Neural progenitor cell (in vitro differentiated cells): ENCODE results near the gene RNF217. TPM values are rescaled to one million over a fixed set of nuclear protein-coding genes. Genes with fewer than 3 reads are reported as not detected.

Source experiments
- DNase-seq: peaks from one replicate; pipeline ENCODE4 v3.0.0-alpha.2; 2016; ENCODE audit warnings: low spot score
- H2AFZ ChIP-seq: fragments of 200-600 bp; sonication (generic); replicated peaks from 2 replicates; pipeline ENCODE4 v1.6.1; 2016; ENCODE audit warnings: antibody characterized with exemption
- H3F3A ChIP-seq: fragments of 200-600 bp; sonication (generic); 2 replicates; pipeline ENCODE4 v1.6.1; 2016; ENCODE audit warnings: antibody characterized with exemption, low read depth
- H3K27ac ChIP-seq: fragments of 200-600 bp; sonication (generic); 2 replicates; pipeline ENCODE4 v1.5.1; 2016; ENCODE audit warnings: mild to moderate bottlenecking
- H3K27me3 ChIP-seq: fragments of 200-600 bp; sonication (generic); 2 replicates; pipeline ENCODE4 v1.6.1; 2016; ENCODE audit warnings: mild to moderate bottlenecking, moderate library complexity
- H3K36me3 ChIP-seq: fragments of 200-600 bp; sonication (generic); 2 replicates; pipeline ENCODE4 v1.5.1; 2016
- H3K4me1 ChIP-seq: fragments of 200-600 bp; sonication (generic); 2 replicates; pipeline ENCODE4 v1.6.1; 2016; ENCODE audit warnings: mixed run types
- H3K4me2 ChIP-seq: fragments of 200-600 bp; sonication (generic); 2 replicates; pipeline ENCODE4 v1.6.1; 2016
- H3K4me3 ChIP-seq: fragments of 200-600 bp; sonication (generic); 2 replicates; pipeline ENCODE4 v1.5.1; 2016
- H3K79me2 ChIP-seq: fragments of 200-600 bp; sonication (generic); 2 replicates; pipeline ENCODE4 v1.6.1; 2016; ENCODE audit warnings: low read depth
- H3K9ac ChIP-seq: fragments of 200-600 bp; sonication (generic); 2 replicates; pipeline ENCODE4 v1.6.1; 2016
- H3K9me3 ChIP-seq: fragments of 200-600 bp; sonication (generic); 2 replicates; pipeline ENCODE4 v1.5.1; 2016; ENCODE audit warnings: low read depth
- H4K20me1 ChIP-seq: fragments of 200-600 bp; sonication (generic); 2 replicates; pipeline ENCODE4 v1.6.1; 2016; ENCODE audit warnings: low read depth
- H3K27ac Mint-ChIP-seq: 3 replicates; pipeline ENCODE4 v1.8.0; 2021; ENCODE audit warnings: mixed read lengths
- H3K27me3 Mint-ChIP-seq: 2 replicates; pipeline ENCODE4 v1.8.0; 2022; ENCODE audit warnings: low read depth, mild to moderate bottlenecking, inconsistent platforms, moderate library complexity, mixed read lengths; ENCODE audit not compliant: insufficient read depth
- H3K36me3 Mint-ChIP-seq: 3 replicates; pipeline ENCODE4 v1.8.0; 2021; ENCODE audit warnings: mixed read lengths
- H3K4me1 Mint-ChIP-seq: 3 replicates; pipeline ENCODE4 v1.8.0; 2021; ENCODE audit warnings: mixed read lengths
- H3K4me3 Mint-ChIP-seq: 3 replicates; pipeline ENCODE4 v1.8.0; 2021; ENCODE audit warnings: mild to moderate bottlenecking, moderate library complexity, mixed read lengths
- H3K9me3 Mint-ChIP-seq: 3 replicates; pipeline ENCODE4 v1.8.0; 2020; ENCODE audit warnings: mixed read lengths
- CTCF ChIP-seq: fragments of 200-600 bp; sonication (generic); IDR thresholded peaks from 2 replicates; pipeline ENCODE4 v1.5.1; 2017; ENCODE audit warnings: antibody characterized with exemption, mild to moderate bottlenecking
- EZH2 ChIP-seq: fragments of 200-600 bp; sonication (generic); IDR thresholded peaks from 2 replicates; pipeline ENCODE4 v1.6.1; 2017; ENCODE audit warnings: antibody characterized with exemption, mild to moderate bottlenecking, moderate library complexity
- EZH2phosphoT487 ChIP-seq: fragments of 200-600 bp; sonication (generic); IDR thresholded peaks from 2 replicates; pipeline ENCODE4 v1.6.1; 2017; ENCODE audit warnings: antibody characterized with exemption
- total RNA-seq: library from RNA; depleted of rRNA; stranded (reverse); fragments of >200 nt; gene quantifications from 2 replicates; pipeline ENCODE4 v1.2.3, GENCODE V29; 2015; ENCODE audit warnings: low replicate concordance

RNF217 gene
- total RNA-seq, 1 donor from 2014 or later: 24.1 TPM

GRCh38 chr6:125037827-125038226 is 75.6 kb downstream of the RNF217 start:
- Mint-ChIP-seq H3K4me3 (no peak overlapping the region), H3K36me3 (peaks cover 3% of the 10 kb centered on the region), H3K9me3 (no peaks in the 10 kb centered on the region), H3K27ac (no peak overlapping the region), H3K4me1 (no peaks in the 10 kb centered on the region), H3K27me3 (no peaks in the 10 kb centered on the region)
- H3K9ac ChIP-seq: no peak overlapping the region
- no peak overlapping the region for H3K4me2 ChIP-seq
- H3K27me3 ChIP-seq: no peaks in the 10 kb centered on the region
- H4K20me1 ChIP-seq: no peaks in the 10 kb centered on the region
- H3K9me3 ChIP-seq: no peaks in the 10 kb centered on the region
- H3K4me3 ChIP-seq: no peak overlapping the region
- no peak overlapping the region for H2AFZ ChIP-seq
- no peak overlapping the region for H3K27ac ChIP-seq
- no peak for TF ChIP-seq EZH2phosphoT487
- no peak for TF ChIP-seq EZH2
- TF ChIP-seq CTCF: no peak
- no peaks in the 10 kb centered on the region for H3F3A ChIP-seq
- no peak for DNase-seq
- H3K79me2 ChIP-seq: peaks cover 4% of the 10 kb centered on the region
- peaks cover 2% of the 10 kb centered on the region for H3K4me1 ChIP-seq
- no peaks in the 10 kb centered on the region for H3K36me3 ChIP-seq

DNA sequence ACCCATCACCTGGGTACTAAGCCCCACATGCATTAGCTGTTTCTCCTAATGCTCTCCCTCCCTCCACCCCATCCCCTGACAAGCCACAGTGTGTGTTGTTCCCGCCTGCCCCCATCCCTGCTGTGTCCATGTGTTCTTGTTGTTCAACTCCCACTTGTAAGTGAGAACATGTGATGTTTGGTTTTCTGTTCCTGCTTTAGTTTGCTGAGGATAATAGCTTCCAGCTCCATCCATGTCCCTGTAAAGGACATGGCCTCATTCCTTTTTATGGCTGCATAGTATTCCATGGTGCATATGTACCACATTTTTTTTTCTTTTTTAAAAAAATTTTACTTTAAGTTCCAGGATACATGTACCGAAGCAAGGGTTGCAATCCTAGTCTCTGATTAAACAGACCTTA is 76.7 kb downstream of the RNF217 start:
- Histone ChIP-seq H3K9me3 (no peaks in the 10 kb centered on the region), H4K20me1 (no peaks in the 10 kb centered on the region), H3K36me3 (no peaks in the 10 kb centered on the region), H3K27ac (no peak overlapping the region), H3K4me1 (peaks cover 8% of the 10 kb centered on the region), H3K4me3 (no peak overlapping the region), H3K4me2 (no peak overlapping the region), H3K27me3 (no peaks in the 10 kb centered on the region), H3F3A (no peaks in the 10 kb centered on the region), H3K9ac (no peak overlapping the region), H2AFZ (no peak overlapping the region), H3K79me2 (peaks cover 4% of the 10 kb centered on the region)
- no peak overlapping the region for H3K27ac Mint-ChIP-seq
- no peaks in the 10 kb centered on the region for H3K27me3 Mint-ChIP-seq
- no peak for DNase-seq
- H3K4me3 Mint-ChIP-seq: no peak overlapping the region
- H3K36me3 Mint-ChIP-seq: peaks cover 3% of the 10 kb centered on the region
- H3K4me1 Mint-ChIP-seq: no peaks in the 10 kb centered on the region
- TF ChIP-seq EZH2phosphoT487: no peak
- TF ChIP-seq CTCF: no peak
- no peak for TF ChIP-seq EZH2
- no peaks in the 10 kb centered on the region for H3K9me3 Mint-ChIP-seq

- DNase-seq: no peak
- H3K4me3 ChIP-seq: no peak overlapping the region
- peaks cover 7% of the 10 kb centered on the region for H3K36me3 Mint-ChIP-seq
- TF ChIP-seq EZH2phosphoT487: no peak
- no peak for TF ChIP-seq EZH2
- no peak for TF ChIP-seq CTCF
- peaks cover 15% of the 10 kb centered on the region for H3K4me1 ChIP-seq
- H3K9me3 ChIP-seq: no peaks in the 10 kb centered on the region
- H3K4me2 ChIP-seq: no peak overlapping the region
- H3K4me3 Mint-ChIP-seq: no peak overlapping the region
- H3K27ac ChIP-seq: no peak overlapping the region
- H3K36me3 ChIP-seq: no peaks in the 10 kb centered on the region
- H2AFZ ChIP-seq: no peak overlapping the region
- no peak overlapping the region for H3K9ac ChIP-seq
- H3F3A ChIP-seq: no peaks in the 10 kb centered on the region
- H3K9me3 Mint-ChIP-seq: no peaks in the 10 kb centered on the region
- H4K20me1 ChIP-seq: no peaks in the 10 kb centered on the region
- H3K27me3 ChIP-seq: no peaks in the 10 kb centered on the region
- H3K27ac Mint-ChIP-seq: no peak overlapping the region
- peaks cover 4% of the 10 kb centered on the region for H3K79me2 ChIP-seq
- peaks cover 8% of the 10 kb centered on the region for H3K4me1 Mint-ChIP-seq
- no peaks in the 10 kb centered on the region for H3K27me3 Mint-ChIP-seq
Observed at GRCh38 chr6:125041740-125042459, 79.7 kb downstream of the RNF217 start.
